ENCODE measurements around the gene CIZ1.

Gene CIZ1

DNA sequence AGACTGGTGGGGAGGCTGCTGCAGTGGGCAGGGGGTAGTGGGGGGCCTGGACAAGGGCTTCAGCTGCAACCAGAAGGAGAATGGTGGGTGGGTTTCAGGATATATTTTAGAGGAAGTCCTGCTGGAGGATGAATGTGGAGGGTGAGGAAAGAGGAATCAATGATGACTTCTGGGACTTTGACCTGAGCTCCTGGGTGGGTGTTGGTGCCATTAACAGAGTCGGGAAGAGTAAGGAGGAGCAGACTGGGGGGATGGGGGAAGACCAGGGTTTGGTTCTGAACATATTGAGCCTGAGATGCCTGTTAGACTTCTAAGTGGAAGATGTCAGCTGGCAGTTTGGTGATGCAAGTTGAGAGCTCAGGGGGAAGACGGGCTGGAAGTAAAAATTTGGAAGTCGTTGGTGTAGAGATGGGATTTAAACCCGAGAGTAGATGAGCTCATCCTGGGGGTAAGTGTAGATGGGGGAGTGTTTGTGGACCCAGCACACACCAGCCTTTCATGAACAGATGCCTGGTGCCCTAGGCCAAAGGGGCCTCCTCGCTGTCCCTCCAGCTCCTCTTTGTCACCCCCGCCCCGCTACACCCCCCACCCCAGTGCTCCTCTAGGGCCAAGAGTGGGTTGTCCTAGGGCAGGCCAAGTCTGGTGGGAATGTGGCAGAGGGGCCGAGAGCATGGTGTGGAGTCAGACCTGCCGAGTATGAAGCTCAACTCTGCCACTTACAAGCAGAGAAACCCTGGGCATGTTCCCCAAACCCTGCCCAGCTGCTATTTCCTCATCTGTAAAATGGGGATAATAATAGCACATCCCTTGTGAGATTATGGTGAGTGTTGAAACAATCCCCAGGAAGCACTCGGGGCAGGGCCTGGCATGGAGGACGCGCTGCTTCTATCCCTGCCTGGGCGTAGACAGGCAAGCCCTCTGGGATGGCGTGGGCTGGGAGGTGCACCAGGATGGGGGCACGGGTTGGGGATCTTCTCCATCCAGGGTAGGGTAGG, 15.8 kb upstream of the CIZ1 start:
- Mint-ChIP-seq H3K36me3 (ENCODE audit: insufficient read depth) (no peaks in the 10 kb centered on the region), H3K4me1 (ENCODE audit: low read depth in 2 of 2) (peaks cover 0 to 4% of the 10 kb centered on the region in 2 donors), H3K4me3 (no peak overlapping the region), H3K27ac (no peak overlapping the region), H3K27me3 (peaks cover 41 to 61% of the 10 kb centered on the region in 2 donors), H3K9me3 (no peaks in the 10 kb centered on the region)
- no peak for ATAC-seq (replicated peaks)
- no peak for DNase-seq

DNA sequence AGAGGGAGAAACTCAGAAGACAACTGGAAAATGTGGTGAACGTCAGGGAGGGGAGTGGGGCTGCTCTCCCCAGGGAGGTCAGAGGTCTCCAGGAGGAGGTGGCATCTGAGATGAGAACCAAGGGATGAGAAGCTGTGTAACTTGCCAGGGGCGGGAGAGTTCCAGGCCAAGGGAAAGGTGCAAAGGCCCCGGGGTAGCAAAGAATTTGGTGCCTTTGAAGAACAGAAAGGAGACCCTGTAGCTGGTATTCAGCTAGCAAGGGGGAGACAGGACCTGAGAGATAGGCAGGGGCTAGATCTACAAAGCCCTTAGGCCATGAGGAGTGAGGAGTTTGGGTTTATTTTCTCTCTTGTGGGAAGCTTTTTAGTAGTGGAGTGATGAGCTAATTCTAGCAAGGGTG, 15.1 kb upstream of the CIZ1 start:
- H3K27me3 Mint-ChIP-seq, result peaks cover 34 to 54% of the 10 kb centered on the region in 2 donors
- DNase-seq (no peak), ATAC-seq (replicated peaks) (no peak)
- no peak overlapping the region for H3K27ac Mint-ChIP-seq
- no peaks in the 10 kb centered on the region for H3K36me3 Mint-ChIP-seq (ENCODE audit: insufficient read depth)
- peaks cover 0 to 4% of the 10 kb centered on the region in 2 donors for H3K4me1 Mint-ChIP-seq (ENCODE audit: low read depth in 2 of 2)
- H3K9me3 Mint-ChIP-seq, result no peaks in the 10 kb centered on the region
- H3K4me3 Mint-ChIP-seq, result no peak overlapping the region

DNA sequence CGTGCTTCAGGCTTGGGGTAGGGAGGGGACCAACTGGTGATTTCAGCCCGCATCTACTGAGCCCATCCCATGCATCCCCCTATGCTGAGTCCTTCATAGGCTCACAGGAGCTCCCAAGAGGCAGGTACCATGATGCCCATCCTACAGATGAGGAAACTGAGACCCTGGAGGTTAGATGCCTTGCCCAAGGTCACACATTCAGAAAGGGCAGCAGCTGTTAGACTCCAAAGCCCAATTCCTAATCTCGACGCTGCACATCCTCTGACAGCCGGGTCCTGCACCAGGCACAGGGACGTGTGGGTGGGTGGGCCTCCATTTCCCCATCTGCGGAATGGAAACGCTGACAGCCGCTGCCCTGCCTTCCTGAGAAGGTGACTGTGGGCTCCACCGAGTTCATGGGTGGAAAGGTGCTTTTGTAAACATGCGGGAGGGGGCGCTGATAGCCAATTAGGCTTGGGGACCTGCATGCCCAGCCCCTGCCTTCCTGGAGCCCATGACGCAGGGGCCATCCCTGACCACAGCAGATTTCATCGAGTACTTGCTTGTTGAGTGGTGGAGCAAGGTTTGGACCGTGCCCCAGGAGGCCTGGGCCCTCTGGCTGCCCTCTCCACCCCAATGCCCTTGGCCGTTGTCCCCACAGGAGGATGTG, 14.0 kb upstream of the CIZ1 start:
- H3K4me3 Mint-ChIP-seq, result no peak overlapping the region
- H3K27me3 Mint-ChIP-seq, result peaks cover 26 to 45% of the 10 kb centered on the region in 2 donors
- H3K27ac Mint-ChIP-seq, result no peak overlapping the region
- DNase-seq (no peak), ATAC-seq (replicated peaks) (no peak)
- H3K4me1 Mint-ChIP-seq (ENCODE audit: low read depth in 2 of 2), result peaks cover 0 to 4% of the 10 kb centered on the region in 2 donors
- H3K9me3 Mint-ChIP-seq, result no peaks in the 10 kb centered on the region
- no peaks in the 10 kb centered on the region for H3K36me3 Mint-ChIP-seq (ENCODE audit: insufficient read depth)

DNA sequence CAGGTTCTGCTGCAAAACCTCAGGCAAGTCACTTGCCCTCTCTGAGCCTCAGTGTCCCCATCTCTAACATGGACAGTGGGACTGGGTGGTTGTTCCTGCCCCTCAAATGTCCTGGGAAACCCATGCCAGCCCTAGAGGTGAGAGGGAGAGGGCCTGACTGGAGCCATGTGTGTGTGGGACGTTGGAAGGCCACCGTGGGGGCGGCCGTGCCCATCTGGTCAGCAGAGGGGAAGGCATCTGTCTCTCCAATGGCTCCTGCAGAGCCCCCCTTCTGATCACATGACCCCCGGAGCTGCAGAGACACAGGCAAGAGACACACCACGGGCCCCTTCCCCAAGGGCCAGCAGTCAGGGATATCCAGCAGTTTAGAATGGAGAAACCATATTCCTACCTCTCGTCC, 13.5 kb upstream of the CIZ1 start:
- no peaks in the 10 kb centered on the region for H3K36me3 Mint-ChIP-seq (ENCODE audit: insufficient read depth)
- peaks cover 26 to 45% of the 10 kb centered on the region in 2 donors for H3K27me3 Mint-ChIP-seq
- H3K4me3 Mint-ChIP-seq, result peak overlapping the region in 1 of 2 donors; percentile 72
- ATAC-seq (replicated peaks), result no peak
- no peaks in the 10 kb centered on the region for H3K9me3 Mint-ChIP-seq
- peaks cover 0 to 4% of the 10 kb centered on the region in 2 donors for H3K4me1 Mint-ChIP-seq (ENCODE audit: low read depth in 2 of 2)
- no peak for DNase-seq
- no peak overlapping the region for H3K27ac Mint-ChIP-seq

DNA sequence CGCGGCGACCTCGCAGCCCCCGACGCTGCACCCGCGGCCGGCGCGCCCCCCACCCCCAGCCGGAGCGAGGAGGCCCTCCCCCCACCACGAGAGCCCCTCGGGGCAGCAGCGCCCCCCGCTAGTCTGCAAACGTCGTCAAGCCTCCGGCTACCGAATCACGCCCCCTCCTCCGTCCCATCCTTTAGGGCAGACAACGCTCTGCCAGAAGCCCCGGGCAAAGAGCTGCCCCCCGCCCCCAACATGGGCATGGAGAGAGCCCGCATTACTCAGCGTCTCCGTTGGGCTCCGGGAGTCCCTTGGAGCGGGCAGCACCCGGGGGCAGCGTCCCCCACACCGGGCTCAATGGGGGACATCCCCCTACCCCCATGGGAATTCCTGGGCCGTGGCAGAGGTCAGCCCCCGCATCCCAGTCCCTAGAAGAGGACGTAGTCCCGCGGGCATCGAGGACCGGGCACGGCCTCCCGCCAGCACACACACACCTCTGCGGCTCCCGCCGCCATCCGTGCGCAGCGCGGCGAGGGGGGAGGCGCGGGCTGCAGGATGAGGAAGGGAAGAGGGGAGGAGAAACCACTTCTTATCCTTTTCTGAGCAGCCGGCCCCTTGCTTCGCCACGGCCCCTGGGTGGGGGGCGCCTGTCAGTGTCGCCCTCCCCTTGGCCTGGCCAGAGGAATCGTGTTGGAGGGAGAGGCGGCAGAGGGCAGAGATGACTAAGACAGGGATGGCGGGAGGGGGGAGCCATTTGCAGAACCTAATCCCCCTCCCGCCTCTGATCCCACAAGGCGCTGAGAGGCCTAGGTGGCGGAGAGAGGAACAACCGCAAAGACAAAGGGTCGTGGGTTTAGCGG, 12.6 kb upstream of the CIZ1 start:
- no peak overlapping the region for H3K27ac Mint-ChIP-seq

DNA sequence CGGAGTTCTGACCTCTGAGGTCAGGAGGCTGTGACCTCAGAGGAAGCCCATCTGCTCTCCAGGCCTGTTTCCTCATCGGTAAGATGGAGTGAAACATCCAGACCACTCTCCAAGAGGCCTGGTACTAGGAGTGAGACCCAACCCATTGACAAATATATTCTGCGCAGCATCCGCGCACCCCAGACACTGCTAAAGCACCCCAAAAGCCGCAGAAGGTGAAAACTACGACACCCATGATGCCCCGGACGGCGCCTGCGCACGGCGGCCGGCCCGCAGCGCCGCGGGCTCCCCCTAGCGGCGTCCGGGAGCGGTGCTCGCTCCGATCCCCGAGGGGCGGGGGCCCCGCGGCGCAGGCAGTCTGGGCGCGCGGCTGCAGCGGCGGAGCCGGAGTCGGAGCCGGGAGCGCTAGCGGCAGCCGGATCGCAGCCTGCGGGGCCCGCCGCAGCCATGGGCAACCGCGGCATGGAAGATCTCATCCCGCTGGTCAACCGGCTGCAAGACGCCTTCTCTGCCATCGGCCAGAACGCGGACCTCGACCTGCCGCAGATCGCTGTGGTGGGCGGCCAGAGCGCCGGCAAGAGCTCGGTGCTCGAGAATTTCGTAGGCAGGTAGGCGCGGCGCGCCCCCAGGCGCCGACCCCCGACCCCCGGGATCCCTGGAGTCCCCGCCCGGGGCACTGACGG, 11.8 kb upstream of the CIZ1 start, which contains the start of gene DNM1:
Gene DNM1, plus strand, starts transcription at position 356 of the 683 bp plus-strand sequence. Its CDS starts 92 bp downstream, at position 448.
- peak; percentile 68 to 79 (median 70) for DNase-seq
- H3K36me3 Mint-ChIP-seq (ENCODE audit: insufficient read depth), result no peaks in the 10 kb centered on the region
- H3K27ac Mint-ChIP-seq, result peak within 1 kb of the TSS in 1 of 2 donors; percentile 66
- peaks cover 0 to 4% of the 10 kb centered on the region in 2 donors for H3K4me1 Mint-ChIP-seq (ENCODE audit: low read depth in 2 of 2)
- peak within 1 kb of the TSS; percentile 66 to 72 for H3K4me3 Mint-ChIP-seq
- H3K9me3 Mint-ChIP-seq, result no peaks in the 10 kb centered on the region
- peak; percentile 95 for ATAC-seq (replicated peaks)
- H3K27me3 Mint-ChIP-seq, result peaks cover 26 to 37% of the 10 kb centered on the region in 2 donors

More for the DNA sequence above, 12.6 kb upstream of the CIZ1 start:
- H3K4me3 Mint-ChIP-seq, result peak overlapping the region; percentile 66 to 72
- ATAC-seq (replicated peaks) (no peak), DNase-seq (no peak)
- no peaks in the 10 kb centered on the region for H3K36me3 Mint-ChIP-seq (ENCODE audit: insufficient read depth)
- H3K4me1 Mint-ChIP-seq (ENCODE audit: low read depth in 2 of 2), result peaks cover 0 to 4% of the 10 kb centered on the region in 2 donors
- no peaks in the 10 kb centered on the region for H3K9me3 Mint-ChIP-seq
- H3K27me3 Mint-ChIP-seq, result peaks cover 26 to 45% of the 10 kb centered on the region in 2 donors

DNA sequence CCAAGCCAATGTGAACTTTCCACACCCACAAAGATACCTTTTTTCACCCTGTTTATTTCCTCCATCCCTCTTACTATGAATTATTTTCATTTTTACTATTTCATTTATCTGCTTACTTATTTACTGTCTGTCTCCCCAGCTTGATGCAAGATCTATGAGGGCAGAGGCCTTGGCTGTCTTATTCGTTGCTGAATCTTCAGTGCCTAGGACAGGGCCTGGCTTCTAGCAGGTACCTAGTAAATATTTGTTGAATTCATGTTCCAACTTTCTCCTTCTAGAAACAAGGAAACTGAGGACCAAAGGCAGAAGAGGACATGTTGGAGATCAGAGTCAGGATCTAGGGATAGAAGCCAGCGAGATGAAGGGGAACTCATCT, 11.3 kb upstream of the CIZ1 start:
- peak overlapping the region in 1 of 2 donors; percentile 66 for H3K27ac Mint-ChIP-seq
- peaks cover 0 to 4% of the 10 kb centered on the region in 2 donors for H3K4me1 Mint-ChIP-seq (ENCODE audit: low read depth in 2 of 2)
- H3K36me3 Mint-ChIP-seq (ENCODE audit: insufficient read depth), result no peaks in the 10 kb centered on the region
- no peak for ATAC-seq (replicated peaks)
- DNase-seq, result no peak
- no peaks in the 10 kb centered on the region for H3K9me3 Mint-ChIP-seq
- peaks cover 26 to 36% of the 10 kb centered on the region in 2 donors for H3K27me3 Mint-ChIP-seq
- peak overlapping the region; percentile 64 to 69 for H3K4me3 Mint-ChIP-seq

DNA sequence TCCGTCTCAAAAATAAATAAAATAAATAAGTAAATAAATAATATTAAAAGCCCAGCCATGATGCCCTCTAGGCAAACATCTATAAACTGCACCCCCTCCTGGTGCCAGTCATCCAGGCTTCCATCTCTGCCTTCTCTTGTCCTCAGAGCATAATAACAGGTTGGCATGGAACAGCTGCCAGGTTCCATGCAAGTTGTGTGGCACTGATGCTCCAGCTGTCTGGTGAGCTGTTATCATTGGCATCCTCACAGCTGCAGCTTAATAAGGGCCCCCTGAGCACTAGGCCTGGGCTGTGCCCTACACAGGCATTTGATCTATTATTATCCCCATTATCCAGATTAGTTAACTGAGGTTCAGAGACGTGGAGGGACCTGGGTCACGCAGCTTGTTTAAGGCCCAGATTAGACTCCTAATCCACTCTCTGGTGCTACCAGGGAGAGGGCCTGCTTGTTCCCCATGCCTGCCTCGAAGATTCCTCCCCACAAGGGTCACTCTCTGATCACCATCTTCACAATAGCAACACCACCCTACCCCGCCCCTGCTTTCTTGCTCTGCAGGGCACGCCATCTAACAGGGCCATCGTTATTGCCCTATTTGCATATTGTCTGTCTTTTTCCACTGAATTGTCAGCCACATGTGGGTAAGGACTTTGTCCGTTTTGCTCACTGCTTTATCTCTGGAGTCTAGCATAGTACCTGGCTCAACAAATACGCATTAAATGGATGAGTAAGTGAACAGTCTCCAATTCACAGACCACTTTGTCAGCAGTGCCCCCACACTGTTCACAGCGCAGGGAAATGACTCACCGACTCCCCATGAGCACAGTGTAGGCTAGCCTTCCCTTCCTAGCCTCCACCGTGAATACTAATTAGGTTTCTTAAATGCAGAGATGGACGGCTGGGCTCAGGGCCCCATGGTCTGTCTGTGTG, 10.3 kb upstream of the CIZ1 start:
- Mint-ChIP-seq H3K27me3 (peaks cover 20 to 29% of the 10 kb centered on the region in 2 donors), H3K9me3 (no peaks in the 10 kb centered on the region), H3K27ac (no peak overlapping the region), H3K4me1 (ENCODE audit: low read depth in 2 of 2) (peaks cover 0 to 4% of the 10 kb centered on the region in 2 donors), H3K36me3 (ENCODE audit: insufficient read depth) (no peaks in the 10 kb centered on the region), H3K4me3 (no peak overlapping the region)
- no peak for ATAC-seq (replicated peaks)
- DNase-seq, result no peak

DNA sequence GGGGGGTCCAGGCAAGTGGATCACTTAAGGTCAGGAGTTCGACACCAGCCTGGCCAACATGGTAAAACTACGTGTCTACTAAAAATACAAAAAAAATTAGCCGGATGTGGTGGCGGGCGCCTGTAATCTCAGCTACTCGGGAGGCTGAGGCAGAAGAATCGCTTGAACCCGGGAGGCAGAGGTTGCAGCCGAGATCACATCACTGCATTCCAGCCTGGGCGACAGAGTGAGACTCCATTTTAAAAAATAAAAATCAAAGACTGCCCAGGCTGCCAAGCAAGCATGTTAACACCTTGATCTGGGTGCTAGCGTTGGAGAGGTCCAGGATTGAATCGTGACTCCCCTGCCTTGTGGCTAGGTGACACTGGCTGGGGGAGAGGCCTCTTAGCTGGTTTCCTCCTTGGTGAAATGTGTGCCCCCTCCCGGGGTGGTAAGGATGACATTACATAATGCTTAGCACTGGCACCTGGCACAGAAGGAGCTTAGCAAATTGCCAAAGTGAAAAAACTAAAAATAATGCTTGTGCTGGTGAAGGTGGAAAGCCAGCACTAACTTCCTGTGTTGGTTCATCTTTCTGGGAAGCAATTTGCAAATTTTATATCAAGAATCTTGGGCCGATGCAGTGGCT, 2.2 kb upstream of the CIZ1 start:
- Mint-ChIP-seq H3K27ac (no peak overlapping the region), H3K36me3 (ENCODE audit: insufficient read depth) (peaks cover 21% of the 10 kb centered on the region), H3K4me1 (ENCODE audit: low read depth in 2 of 2) (peaks cover 10 to 16% of the 10 kb centered on the region in 2 donors), H3K27me3 (no peaks in the 10 kb centered on the region), H3K9me3 (no peaks in the 10 kb centered on the region), H3K4me3 (no peak overlapping the region)
- no peak for DNase-seq
- ATAC-seq (replicated peaks), result no peak

DNA sequence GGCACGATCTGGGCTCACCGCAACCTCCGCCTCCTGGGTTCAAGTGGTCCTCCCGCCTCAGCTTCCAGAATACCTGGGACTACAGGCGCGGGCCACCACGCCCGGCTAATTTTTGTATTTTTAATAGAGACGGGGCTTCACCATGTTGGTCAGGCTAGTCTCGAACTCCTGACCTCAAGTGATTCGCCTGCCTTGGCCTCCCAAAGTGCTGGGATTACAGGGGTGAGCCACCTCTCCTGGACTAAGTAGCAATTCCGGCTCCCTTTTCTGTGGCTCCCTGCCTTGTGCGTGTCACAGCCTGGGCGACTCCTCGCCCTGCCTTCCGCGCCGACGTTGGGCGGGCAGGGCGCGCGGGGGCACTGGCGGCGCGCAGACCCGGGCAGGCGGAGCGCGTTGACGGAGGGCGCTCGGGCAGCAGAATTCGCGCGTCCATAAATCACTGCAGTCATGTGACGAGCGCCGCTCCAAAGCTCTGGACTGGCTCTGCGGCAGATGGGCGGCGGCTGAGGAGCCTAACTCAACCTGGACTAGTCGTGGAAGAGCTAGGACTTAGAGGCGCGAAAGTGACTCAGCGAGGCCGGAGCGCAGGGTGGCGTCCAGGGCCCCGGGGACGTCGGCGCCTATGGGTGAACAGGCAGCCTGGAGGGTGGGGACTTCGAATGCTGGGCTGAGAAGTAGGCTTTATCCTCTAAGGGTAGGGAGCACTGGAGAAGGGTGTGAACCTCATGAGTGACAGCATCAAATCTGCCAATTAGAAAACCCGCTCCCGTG, 1.4 kb upstream of the CIZ1 start:
- ATAC-seq (replicated peaks) (no peak), DNase-seq (no peak)
- no peaks in the 10 kb centered on the region for H3K9me3 Mint-ChIP-seq
- H3K36me3 Mint-ChIP-seq (ENCODE audit: insufficient read depth), result peaks cover 29% of the 10 kb centered on the region
- peaks cover 13 to 17% of the 10 kb centered on the region in 2 donors for H3K4me1 Mint-ChIP-seq (ENCODE audit: low read depth in 2 of 2)
- peak overlapping the region in 1 of 2 donors; percentile 25 for H3K4me3 Mint-ChIP-seq
- H3K27ac Mint-ChIP-seq, result no peak overlapping the region
- H3K27me3 Mint-ChIP-seq, result no peaks in the 10 kb centered on the region

Measured in effector memory CD8-positive, alpha-beta T cell (primary cell).